Right lobe of liver (tissue), 4 donors: ENCODE measurements around the gene ISL2.

ENCODE experiments used
- POLR2A ChIP-seq: fragments of 450-650 bp; IDR thresholded peaks from one replicate; pipeline ENCODE4 v1.6.1; 2017; ENCODE audit warnings: antibody characterized with exemption, mild to moderate bottlenecking
- TF ChIP-seq, protein P1 (sequence below), 4 donors: fragments of 200-600 bp in 3 of 4; fragments of 450-650 bp in 1 of 4; IDR thresholded peaks; one replicate each; pipeline versions ENCODE4 v1.5.1 to v1.8.0; 2016 to 2022; ENCODE audit warnings: antibody characterized with exemption in 4 of 4, mild to moderate bottlenecking in 2 of 4
- donor health status: DM: no; HTN: no; CAD: no.
- donor health status: DM: no; HTN: no; CAD: no.
- donor health status: DM: no; HTN: yes; CAD: no.

DNA sequence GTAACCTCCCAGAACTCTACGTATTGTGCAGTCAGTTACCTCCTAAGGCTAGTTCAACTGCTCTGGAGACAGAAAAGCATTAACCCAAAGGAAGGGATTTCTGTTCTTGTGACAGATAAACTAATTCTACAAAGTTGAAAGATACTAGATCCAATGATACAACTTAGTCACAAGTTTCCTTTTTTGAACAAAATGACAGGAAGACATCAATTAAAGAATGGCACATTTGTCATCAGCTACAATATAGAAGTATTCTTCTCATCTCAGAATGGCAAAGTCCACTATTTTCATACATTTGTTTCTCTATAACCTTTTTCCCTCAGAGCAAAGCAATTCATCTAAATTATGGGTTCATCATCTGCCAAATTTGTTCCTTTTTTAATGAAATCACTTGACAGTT is 43.7 kb downstream of the ISL2 start:
- TF ChIP-seq, protein P1, sequence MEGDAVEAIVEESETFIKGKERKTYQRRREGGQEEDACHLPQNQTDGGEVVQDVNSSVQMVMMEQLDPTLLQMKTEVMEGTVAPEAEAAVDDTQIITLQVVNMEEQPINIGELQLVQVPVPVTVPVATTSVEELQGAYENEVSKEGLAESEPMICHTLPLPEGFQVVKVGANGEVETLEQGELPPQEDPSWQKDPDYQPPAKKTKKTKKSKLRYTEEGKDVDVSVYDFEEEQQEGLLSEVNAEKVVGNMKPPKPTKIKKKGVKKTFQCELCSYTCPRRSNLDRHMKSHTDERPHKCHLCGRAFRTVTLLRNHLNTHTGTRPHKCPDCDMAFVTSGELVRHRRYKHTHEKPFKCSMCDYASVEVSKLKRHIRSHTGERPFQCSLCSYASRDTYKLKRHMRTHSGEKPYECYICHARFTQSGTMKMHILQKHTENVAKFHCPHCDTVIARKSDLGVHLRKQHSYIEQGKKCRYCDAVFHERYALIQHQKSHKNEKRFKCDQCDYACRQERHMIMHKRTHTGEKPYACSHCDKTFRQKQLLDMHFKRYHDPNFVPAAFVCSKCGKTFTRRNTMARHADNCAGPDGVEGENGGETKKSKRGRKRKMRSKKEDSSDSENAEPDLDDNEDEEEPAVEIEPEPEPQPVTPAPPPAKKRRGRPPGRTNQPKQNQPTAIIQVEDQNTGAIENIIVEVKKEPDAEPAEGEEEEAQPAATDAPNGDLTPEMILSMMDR (IDR thresholded peaks at IDR 0.05): no peak
- no peak for TF ChIP-seq POLR2A
